ENCODE results near the gene C17orf58.
A peak's percentile ranks its signal among the peaks of the same experiment; 100 is the strongest.
"Not testable (repeated sequence)": the region's sequence is repeated elsewhere in the genome, so short reads cannot be mapped to it uniquely, and the experiment has no call there.

The C17orf58 gene

DNA sequence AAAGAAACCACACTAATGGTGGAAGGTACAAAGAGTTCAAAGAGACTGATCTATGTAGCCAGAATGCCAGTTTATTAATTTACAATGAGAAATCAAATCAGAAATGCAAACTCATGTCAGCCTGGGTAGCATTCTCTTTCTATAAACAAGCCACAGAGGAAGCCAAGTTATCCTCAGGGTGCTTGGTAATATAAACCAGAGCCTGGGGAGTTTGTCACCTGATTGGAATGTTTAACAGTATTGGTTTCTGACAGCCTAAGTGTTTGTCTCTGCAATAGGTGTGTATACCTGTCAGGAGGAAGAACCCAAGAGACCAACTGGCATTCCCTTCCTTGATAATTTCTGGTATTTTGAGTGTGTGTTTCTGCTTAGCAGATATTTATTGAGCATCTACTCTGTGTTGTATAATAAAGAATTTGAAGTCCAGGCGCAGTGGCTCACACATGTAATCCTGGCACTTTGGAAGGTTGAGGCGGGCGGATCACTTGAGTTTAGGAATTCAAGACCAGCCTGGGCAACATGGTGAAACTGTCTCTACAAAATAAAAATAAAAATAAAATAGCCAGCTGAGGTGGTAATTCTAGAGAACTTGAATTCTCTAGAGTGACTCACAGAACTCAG, 3.1 kb upstream of the C17orf58 start:
- DNase-seq: no peak

DNA sequence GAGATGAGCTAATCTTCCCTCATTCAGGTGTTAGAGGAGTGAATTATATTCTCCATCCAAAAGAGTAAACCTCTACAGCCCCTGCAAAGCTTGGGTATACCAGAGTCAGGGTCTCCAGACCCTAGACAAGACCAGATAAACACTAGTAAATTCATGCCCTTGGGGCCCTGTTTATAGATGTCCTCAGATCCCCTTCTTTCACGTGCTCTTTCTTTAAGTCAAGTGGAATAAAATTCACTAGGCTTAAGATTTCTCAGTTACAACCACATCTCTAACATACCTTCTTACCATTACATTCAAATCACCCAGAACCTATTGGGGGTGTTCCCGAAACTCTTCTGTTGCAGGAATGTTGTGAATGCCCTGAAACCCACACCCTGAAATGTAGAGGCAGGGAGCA, 2.2 kb upstream of the C17orf58 start:
- no peak for DNase-seq

DNA sequence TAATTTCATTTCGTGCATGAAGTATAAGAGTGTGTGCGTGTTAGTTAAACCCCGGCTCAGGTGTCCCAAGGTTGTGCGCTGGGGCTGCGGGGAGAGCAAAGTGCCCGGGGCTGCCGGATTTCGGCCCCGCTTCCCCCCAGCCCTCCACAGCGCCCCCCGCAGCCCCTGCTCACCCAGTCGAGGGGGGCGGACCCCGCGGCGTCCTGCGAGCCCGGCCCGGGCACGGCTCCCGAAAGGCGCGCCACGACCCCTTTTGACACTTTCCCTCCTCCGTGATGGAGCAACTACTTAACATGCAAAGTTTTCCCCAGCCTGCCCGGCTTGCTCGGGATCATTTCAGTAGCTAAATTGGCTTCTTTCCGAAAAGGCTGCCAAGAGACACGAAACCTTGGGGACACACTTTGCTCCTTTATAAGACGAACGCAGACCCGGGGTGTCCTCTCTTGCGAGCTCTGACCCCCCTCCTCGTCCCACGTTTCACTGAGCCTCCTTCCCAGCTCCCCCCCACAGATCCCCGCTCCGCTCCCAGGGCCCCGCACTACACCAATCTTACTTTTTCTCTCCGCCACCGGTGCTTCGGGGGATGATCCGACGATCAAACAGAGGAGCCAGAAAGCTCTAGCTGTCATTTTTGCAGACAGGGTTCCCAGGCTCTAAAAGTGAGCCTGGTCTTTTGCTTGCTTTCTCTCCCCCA, 552 bp downstream of the C17orf58 start:
- DNase-seq: peak; percentile 10

DNA sequence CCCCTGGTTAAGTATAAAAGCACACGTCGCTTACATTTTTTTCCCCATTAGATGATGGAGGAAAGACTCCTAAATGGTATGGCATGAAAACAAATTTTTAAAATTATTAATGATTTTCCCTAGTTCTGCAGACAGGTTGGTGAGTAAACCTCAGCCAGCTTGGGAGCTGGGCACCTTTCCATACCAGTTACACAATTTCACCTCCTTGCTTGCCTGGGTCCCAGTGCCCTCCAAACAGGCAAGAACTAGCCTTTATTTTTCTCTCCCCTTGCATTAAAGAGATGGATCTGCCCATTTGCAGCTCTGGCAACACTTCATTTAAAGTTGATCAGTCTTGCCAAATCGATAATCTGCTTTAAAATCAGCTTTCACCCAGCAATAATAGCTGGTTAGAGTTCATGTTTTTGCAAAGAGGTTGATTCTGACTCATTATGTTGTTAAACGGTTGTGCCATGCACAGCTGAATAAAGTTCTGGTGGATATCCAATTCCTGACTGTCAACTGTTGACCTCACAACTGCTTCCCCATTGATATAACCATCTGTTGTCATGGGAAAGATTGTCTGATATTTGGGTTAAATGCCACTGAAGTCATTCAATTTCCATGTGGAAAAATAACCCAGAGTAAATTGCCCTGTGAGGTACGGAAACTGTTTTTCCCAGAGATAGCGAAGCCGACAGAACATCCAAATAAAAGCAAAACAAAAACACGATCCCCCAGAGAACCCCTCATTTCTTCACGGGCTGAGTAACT, 1.3 kb downstream of the C17orf58 start:
- no peak for DNase-seq

DNA sequence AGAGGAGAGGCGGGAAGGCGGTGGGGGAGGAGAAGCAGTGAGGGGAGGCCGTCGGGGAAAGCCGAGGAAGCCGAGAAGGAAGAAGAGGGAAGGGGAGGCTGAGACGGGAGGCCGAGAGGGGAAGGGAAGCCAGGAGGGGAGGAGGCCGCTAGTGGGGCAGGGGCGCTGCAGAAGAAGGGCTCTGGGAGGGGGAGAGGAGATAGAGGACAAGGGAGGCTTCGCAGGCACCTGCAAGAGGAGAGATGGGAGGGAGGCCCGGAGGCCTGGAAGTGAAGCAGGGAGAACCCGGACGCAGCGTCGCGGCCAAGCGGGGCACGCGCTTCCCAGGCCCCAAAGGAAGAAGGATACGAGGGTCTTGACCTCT, 2.3 kb downstream of the C17orf58 start:
- no peak for DNase-seq

DNA sequence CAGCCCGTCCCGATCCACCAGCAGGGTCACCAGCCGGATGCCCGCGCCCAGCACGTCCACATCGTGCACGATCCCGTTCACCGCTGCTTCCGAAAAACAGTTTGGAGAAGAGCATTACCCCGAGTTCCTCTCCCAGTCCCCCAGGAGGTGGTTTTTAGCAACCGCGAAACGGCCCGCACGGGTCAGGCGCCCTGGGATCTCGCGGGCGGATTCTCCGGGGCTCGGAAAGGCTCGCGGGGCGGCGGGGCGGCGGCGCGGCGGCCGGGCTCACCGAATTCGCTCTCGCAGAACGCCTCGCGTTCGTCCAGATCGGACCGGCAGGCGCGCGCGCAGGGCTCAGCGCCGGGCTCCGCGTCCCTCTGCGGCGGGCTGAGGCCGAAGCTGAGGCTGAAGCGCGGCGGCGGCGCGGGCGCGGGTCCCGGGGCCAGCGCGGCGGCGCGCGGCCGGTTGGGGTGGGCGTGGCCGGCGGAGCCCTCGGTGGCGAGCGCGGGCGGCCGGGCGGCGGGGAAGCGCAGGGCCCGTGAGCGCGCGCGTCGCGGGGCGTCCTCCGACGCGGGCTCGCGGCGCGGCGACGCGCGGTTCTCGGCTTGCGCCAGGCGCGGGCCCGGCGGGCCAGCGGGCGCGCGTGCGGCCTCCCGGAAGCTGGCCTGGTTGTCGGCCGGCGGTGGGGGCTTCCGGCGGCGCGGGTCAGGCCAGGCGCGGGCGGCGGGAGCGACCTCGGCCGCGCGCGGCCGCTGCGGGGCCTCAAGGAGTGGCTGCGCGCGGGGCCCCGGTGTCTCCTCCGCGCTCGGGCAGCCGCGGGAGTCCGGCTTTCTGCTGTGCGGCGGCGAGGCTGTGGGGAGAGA, 2.9 kb downstream of the C17orf58 start:
- DNase-seq: peak; percentile 67

DNA sequence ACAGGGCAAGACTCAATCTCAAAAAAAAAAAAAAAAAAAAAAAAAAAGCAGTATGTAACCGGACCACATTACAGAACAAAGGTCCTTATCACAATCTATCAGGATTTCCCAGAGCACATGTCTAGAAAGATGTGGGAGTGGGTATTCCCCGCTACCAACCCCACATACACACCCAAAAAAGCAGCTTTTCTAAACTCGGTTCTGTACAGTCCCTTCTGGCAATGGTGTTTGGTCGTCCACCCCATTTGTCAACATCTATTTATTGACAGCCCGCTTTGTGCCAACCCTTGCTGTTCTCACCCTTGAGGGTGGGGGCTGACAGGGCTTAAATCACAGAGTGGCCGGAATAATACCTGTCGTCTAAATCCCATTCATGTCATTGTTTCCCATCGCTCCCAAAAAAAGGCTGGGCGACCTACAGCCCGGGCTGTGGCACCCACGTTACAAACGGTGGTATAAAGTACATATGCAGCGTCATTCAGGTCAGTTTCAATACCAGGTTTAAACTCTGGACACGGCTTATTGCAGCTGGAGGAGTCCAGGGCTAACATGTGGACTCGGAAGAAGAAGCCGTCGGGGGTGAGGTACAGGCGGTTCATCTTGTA, 3.6 kb downstream of the C17orf58 start:
- DNase-seq: peak; percentile 11

DNA sequence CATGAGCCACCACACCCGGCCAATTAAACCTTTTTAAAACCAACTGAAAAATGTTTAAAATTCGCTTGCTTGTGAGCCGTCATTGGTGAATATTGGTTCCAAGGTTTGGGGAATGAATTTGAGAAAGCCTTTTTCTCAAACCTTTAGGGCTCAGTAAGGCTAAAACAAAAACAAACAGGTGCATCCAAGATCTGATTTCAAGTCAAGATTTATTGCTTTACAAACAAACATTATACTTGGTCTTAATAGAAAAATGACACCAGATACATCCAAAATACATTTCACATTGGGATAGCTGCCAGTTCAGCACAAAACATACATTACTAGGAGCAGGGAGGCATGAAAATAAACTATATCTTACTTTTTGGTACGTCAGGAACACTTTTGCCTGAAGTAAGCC, 5.4 kb downstream of the C17orf58 start:
- no peak for DNase-seq

DNA sequence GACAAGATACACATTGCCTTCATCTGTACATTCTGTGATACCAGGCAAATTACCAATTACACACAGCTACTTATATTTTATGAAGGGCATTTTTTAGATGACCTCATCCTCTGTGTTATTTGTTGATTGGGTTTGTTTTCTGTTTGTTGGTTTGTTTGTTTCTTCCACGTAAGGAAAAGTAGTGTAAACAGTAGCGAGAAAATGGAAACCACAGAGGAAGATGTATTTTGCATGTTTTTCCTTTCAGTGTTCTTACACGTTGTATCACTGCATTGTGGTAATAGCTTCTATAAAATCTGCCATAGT, 12.9 kb downstream of the C17orf58 start:
- DNase-seq: no peak

DNA sequence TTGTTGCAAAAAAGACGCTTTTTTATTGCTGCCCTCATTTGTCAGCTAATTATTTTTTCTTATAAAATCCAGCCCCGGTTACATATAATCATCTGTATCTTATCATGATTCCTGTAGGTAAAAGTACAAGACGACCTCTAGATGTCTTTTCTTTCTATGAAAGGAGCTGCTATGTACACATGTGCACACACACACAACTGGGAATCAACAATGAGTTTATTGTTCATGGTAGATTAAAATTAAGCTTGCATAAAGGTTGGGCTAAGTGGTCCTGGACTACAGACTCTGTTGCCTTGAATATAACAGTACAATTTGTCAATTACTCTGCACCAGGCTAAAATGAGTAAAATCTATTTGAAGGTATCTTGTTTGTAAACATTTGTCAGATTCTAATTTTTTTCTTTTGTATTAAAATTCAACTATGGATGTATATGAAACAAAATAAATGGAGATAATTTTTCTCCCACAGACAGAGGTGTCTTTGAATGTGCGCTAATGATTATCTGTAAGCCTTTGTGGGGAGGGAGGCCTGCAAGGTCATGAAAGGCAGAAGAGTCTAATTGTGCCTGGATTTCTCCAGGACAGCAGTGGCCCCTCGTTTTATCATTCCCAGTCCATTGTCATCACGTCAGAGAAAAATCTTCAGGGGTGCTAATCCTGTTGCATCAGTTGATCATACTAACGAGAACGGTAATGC, 13.4 kb downstream of the C17orf58 start:
- no peak for DNase-seq

DNA sequence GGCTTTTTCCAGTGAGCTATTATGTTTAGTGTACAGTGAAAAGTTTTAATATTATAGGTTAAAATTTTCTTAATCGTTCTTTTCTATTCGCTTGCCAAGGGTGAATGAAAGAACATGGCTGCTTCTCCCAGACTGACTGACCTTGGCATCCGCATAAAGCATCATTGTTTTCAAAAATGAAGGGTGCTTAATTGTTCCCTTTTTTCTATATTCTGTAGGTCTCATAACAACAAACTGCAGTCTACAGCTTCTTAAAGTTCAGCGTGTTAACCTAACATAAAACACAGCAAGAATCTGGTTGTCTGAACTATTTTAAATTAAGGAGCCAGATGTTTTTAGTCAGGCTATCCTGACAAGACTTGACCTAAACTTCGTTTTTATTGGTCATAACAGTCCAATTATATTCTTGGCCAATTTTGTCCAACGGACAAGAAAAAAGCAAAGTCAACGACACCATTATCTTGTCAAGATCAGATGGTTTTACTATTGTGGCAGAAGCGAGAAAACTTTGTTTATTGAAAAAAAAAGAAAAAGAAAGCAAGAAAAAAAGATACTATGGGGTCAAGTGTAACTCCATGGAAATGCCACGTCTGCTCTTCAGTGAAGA, 14.1 kb downstream of the C17orf58 start:
- no peak for DNase-seq

DNA sequence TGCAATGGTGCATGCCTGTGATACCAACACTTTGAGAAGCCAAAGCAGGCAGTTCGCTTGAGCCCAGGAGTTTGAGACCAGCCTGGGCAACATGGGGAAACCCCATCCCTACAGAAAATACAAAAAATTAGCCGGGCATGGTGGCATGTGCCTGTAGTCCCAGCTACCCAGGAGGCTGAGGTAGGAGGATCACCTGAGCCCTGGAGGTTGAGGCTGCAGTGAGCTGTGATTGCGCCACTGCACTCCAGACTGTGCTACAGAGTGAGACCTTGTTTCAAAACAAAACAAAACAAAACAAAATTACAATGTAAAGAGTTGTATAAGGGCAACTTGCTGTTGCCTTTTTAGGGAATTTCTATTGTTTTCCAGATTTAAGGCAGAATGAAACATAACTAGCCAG, 15.4 kb downstream of the C17orf58 start:
- not testable (repeated sequence) for DNase-seq

DNA sequence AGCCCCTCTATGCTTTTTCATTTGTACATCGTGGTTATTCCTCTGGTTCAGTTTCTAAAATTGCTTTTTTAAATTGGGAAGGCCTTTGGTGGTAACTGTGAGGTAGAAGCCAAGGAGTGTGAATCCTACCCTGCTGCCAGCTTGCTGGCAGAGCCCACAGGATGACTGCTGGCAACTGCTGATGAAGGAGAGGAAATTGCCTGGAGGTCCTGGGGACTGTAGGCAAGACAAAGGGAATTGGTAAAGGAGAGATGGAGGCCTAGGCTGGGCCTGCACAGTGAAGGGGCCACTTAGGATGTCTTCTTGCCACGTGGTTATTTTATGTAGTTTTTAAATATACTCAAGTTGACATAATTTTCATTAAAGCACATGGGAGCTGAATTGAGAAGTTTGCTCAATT, 15.8 kb downstream of the C17orf58 start:
- no peak for DNase-seq

DNA sequence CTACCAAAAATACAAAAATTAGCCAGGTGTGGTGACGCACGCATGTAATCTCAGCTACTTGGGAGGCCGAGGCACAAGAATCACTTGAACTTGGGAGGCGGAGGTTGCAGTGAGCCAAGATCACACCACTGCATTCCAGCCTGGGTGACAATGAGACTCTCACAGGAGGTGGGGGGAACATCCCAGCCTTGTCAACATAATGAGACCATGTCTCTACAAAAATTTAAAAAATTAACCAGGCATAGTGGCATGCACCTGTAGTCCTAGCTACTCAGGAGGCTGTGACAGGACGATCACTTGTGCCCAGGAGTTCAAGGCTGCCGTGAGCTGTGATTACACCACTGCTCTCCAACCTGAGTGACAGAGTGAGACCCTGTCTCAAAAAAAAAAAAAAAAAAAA, 20.0 kb downstream of the C17orf58 start:
- DNase-seq: not testable (repeated sequence)

DNA sequence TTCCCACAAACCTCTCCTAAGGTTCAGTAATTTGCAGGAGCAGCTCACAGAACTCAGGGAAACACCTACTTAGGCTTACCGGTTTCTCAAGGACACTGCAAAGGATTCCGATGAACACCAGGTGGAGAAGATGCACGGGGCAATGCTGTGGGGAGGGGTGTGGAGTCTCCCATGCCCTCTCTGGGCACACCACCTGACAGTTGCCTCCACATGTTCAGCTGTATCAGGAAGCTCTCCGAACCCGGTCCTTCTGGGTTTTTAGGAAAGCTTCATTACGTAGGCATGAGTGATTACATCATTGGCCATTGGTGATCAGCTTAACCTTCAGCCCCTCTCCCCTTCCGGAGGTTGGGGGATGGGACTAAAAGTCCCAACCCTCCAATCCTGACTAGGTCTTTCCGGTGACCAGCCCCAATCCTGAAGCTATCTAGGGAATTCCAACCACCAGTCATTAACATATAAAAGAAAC, 21.6 kb downstream of the C17orf58 start:
- DNase-seq: no peak

DNA sequence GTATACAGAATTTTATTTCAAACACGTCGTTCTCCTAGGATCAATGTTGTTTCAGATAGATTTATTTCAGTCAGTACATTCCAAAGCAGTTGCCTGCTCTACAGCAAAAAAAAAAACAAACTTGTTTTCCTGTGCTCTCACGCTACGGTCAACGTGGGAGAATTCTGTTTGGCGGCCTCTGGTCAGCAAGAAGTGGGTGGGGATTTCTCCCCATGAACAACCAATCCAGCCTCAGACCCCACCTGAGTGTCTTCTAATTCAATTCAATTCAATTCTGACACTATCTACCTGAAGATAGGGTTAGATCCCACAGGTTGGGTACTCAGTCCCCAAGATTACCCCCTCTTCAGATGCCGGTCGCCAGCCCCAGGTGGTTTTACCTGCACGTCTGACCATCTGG, 22.1 kb downstream of the C17orf58 start:
- DNase-seq: no peak

DNA sequence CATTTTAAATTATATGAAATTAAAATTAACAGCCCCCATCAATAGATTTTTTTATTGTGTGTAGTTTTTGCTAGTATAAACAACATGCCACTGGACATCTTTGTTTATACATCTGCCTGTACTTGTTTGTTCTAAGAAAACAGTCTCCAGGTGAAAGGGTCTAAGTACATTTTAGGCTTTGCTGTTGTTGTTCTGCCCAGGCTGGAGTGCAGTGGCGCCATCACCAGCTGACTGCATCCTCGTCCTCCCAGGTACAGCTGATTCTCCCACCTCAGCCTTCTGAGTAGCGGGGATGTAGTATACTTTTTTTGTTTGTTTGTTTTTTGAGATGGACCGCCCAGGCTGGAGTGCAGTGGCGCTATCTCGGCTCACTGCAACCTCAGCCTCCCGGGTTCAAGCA, 25.5 kb downstream of the C17orf58 start:
- DNase-seq: no peak

DNA sequence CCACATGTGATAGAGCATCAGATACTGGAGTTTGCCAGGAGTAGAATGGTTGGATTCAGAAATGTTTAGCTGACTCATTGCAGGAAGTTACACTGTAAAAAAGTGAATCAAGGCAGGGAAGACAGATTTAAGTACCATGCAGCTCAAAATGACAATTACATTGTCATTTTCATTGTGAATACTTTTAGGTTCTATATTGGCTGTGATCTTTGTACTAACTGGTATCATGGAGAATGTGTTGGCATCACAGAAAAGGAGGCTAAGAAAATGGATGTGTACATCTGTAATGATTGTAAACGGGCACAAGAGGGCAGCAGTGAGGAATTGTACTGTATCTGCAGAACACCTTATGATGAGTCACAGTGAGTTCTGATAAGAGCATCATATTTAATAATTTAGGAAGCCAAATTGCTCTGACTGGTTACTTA, 33.1 kb downstream of the C17orf58 start:
- peak; percentile 83 for DNase-seq

DNA sequence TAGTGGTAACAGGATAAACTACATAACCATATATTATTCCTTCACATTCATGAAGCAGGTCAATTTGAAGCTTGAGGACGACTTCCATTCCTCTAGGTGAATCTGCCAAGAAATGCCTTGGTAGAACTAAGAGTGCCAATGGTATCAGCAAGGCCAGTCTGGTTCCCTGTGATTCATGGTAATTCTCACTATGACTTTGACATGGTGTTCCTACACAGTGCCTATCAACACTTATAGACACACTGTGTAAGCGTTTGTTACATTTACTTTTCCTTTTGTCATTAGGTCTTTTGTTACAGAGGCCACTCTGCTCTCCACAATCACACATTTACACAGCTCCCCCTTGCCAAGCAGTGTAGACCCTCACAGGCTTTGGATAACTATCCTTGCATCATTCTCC, 34.1 kb downstream of the C17orf58 start:
- DNase-seq: not testable (repeated sequence)

DNA sequence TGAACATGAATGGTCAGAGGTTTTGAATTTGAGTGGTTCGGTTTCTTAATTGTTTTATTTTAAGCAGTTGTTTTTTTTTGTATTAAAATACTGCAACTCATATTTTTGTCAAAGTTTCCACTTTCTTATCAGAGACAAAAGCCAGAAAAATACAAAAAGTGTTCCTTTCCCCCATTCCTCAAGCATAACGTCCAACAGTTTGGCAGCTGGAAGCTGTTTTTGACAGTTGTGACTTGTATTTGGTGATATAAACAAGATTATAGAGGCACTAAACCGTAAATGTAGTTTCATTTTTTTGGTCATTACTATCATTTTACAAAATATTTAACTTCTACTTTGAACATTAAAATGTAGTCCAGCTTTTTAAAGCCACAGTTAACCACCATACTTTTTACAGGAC, 36.0 kb downstream of the C17orf58 start:
- DNase-seq: not testable (repeated sequence)

DNA sequence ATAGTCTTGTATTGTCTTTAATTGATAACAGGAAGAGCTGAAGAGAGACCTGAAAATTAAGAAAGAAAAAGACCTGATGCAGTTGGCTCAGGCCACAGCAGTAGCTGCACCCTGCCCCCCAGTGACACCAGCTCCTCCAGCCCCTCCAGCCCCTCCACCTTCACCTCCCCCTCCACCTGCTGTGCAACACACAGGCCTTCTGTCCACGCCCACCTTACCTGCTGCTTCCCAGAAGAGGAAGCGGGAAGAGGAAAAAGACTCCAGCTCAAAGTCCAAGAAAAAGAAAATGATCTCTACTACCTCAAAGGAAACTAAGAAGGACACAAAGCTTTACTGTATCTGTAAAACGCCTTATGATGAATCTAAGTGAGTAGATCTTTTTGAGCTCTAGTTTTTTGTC, 36.8 kb downstream of the C17orf58 start:
- no peak for DNase-seq

DNA sequence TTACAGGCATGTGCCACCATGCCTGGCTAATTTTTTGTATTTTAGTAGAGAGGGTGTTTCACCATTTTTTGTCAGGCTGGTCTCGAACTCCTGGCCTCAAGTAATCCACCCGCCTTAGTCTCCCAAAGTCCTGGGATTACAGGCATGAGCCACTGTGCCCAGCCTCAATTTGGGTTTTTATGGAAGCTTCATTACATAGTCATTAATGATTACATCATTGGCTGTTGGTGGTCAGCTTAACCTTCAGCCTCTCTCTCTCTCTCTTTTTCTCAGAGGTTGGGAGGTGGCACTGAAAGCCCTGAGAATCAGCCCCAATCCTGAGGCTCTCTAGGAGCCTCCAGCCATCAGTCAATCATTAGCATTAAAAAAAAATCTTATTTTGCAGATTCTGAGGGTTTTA, 45.3 kb downstream of the C17orf58 start:
- no peak for DNase-seq

All from stimulated activated CD4-positive, alpha-beta T cell treated with anti-CD3 and anti-CD28 coated beads, Interleukin-4, amount 100 ng/mL, for 24 hours (primary cell).